NOMO-1 treated with dmso at 0.1 percent for 144 hours (cell line): ENCODE measurements around the gene CNTNAP2.

Experiments used
- DNase-seq: peaks from one replicate; lab custom pipeline; 2025; ENCODE audit not compliant: unreplicated experiment; lab: John Stamatoyannopoulos, UW

Gene CNTNAP2

DNA sequence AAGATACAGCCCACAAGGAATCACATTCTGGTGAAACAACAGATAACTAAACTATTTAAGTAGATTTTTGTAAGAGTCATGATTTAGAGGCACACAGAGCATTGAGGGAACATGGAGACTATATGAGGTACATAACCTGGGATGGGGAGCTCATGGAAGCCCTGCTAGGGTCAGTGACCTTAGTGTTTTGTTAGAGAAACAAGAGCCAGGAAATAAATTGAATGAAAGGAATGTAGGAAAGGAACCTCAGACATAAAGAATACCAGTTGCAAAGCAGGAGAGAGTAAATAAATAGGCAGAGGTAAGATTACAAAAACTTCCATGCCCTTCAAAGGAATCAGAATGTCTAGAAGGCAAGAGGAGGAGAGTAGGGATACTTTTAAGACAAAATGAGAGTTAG, 1076.9 kb downstream of the CNTNAP2 start:
- no peak for DNase-seq

- DNase-seq, result no peak
Observed at GRCh38 chr7:147196481-147196880, 1079.9 kb downstream of the CNTNAP2 start.

- DNase-seq, result no peak
Observed at GRCh38 chr7:147197006-147197405, 1080.4 kb downstream of the CNTNAP2 start.

- DNase-seq, result no peak
Observed at GRCh38 chr7:147199868-147200267, 1083.3 kb downstream of the CNTNAP2 start.

DNA sequence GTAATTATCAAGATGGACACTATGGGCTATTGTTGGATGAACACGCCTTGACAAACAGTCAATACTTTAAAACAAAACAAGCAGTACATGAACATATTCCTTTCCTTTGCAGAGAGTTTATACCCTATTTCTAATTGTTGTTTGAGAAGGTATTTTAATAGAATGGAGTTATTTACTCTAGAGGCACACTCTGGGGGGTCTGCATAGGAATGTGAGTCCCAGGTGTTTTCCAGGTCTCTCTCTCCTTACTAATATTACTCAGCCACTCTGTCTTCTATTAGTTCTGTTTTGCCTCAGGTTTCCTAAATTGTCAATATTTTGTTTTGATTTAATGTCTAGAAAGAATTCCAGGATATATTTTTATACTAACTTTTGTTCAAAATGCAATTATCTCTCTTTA, 1091.4 kb downstream of the CNTNAP2 start:
- no peak for DNase-seq

DNA sequence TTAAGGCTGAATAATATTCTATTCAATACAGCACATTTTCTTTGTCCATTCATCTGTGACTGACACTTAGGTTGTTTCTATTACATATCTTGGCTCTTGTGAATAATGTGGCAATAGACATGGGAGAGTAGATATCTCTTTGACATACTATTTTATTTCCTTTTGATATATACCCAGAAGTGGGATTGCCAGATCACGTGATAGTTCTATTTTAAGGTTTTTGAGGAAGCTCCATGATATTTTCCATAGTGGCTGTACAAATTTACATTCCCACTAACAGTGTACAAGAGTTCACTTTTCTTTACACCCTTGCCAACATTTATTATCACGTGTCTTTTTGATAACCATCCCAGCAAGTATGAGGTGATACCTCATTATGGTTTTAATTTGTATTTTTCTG, 1114.7 kb downstream of the CNTNAP2 start:
- DNase-seq, result no peak

GRCh38 chr7:147235645-147236382, 1119.2 kb downstream of the CNTNAP2 start:
- no peak for DNase-seq

DNA sequence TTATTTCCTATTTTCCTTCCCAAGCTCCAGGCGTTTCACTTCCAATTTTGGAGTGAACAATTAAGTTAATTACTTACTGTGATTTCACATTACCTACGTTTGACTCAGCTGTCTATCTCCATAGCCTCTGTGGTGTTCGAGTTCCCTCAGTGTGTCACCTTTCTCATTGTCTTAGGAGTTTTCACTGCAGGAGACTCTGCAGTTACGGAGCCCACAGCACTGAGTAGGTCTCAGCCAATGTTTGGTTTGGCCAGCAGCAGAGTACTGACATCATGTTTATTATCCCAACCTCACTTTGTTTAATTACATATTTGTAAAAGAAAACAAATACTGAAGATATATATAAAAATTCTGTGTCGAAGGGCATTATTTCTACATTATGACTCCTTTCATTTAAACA, 1123.9 kb downstream of the CNTNAP2 start:
- DNase-seq, result no peak

- no peak for DNase-seq
Observed at GRCh38 chr7:147245274-147245673, 1128.7 kb downstream of the CNTNAP2 start.

- no peak for DNase-seq
Observed at GRCh38 chr7:147249956-147250355, 1133.4 kb downstream of the CNTNAP2 start.

- no peak for DNase-seq
Observed at GRCh38 chr7:147251751-147252325, 1135.2 kb downstream of the CNTNAP2 start.

DNA sequence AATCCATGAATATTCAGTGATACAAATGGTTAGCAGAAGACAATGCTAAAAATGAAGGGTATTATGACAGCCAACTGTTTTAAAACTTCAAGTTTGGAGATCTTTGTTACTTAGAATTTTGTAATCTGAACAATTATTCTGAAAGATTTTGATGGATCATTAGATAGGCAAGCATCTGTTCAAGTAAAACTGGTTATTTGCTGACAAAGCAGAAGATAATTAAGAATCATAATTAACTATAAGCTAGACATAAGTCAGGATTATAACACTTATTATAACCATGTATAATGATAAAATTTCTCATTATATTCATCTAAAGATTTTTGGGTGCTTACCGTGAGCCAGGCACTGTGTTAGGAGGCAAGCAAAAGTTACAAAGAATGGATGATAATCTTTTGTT, 1145.1 kb downstream of the CNTNAP2 start:
- DNase-seq, result no peak

DNA sequence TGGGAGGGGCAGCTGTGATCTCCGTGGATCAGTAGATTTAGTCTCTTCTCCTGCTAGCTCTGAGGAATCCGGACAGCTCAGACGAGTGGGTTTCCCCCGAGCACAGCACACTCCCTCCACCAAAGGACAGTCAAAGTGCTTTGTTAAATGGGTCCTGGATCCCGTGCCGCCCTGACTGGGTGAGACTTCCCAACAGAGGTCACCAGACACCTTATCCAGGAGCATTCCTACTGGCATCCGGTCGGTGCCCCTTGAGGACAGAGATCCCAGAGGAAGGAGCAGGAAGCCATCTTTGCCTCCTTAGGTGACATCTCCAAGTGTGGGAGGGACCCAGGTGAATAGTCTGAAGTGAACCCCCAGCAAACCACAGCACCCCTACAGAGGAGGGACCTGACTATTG, 1148.9 kb downstream of the CNTNAP2 start:
- DNase-seq, result no peak

DNA sequence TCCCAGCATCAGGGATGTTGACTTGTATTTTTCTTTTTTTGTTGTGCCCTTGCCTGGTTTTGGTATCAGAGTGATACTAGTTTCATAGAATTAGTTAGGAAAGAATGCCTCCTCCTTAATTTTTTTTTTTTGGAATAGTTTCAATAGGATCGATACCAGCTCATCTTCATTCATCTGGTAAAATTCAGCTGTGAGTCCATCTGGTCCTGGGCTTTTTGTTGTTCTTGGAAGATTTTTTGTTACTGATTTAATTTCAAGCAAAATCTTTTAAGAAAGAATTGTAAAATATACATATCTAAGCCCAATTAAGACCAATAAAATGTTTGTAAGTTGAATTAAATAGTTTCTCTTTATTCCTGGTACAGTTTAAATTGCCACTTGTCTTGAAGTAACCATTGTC, 1159.5 kb downstream of the CNTNAP2 start:
- no peak for DNase-seq

- no peak for DNase-seq
Observed at GRCh38 chr7:147276783-147277370, 1160.3 kb downstream of the CNTNAP2 start.

GRCh38 chr7:147279514-147279913, 1162.9 kb downstream of the CNTNAP2 start:
- no peak for DNase-seq

DNA sequence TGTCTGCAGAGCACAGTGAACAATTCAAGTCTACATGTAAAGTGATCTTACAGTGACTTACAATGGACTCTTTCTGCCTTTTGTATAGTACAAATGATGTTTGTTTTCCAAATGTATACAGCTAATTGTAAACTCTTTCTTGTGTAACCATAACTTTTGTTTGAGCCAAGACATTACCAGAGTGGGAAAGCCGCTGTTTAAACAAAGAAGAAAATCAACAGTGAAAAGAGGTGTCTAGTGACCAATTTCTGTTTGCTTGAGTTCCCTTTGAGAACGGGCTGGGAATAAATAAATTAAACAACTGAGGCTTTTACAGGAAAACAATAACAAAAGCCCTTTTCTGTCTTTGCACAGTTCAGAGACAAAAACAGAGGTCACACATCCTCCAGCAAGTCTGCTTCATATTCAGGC, 1163.4 kb downstream of the CNTNAP2 start:
- DNase-seq, result no peak

DNA sequence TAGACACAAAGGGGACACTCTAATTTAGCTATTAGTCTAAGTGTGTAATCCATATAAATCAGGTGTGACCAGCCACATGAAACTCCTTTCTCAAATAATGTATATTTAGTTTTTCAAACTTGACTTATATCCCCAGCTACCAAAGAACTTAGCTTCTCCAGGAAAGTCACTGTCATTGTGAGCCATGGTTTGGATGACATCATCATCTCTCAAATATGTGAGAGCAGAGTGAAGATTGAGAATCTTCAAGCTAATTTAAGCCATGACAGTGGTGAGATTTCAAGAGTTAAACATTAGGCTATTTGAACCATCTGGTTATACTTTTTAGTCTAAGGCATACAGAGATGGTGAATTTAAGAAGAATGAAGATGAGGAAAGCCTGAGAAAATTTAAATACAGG, 1165.6 kb downstream of the CNTNAP2 start:
- no peak for DNase-seq

DNA sequence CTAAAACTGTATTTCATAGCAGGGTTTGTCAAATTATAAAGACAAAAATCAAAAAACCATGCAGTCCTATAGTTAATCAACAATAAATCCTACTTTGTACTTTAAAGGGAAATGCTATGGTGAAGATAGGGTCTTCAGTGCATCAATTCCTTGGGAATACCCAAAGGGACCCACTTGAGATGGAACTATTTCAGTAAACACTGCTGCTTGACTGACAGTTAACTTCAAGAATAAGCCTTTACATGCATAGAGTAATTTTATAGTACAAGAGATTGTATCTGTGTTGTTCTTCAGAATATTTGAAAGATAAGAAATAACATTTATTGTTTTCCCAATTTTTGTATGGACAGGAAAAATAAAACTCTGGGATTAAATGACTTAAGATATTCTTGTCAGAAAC, 1179.6 kb downstream of the CNTNAP2 start:
- DNase-seq, result no peak

DNA sequence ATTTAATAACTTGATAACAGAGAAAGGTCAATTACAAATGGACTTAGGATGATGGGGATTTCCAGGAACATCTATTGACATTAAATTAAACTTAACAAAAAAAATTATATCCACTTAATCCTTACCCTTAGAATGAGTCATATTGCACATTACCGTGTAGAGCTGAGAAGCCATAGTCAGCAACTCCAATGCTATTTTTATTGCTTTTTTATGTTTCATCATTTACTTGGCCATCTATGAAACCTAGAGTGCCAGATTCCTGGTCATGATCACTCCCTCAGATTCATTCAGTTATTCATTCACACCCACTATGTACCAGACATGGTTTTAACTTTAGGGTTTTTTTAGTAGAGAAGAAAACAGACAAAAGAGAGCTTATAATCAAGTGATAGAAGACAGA, 1180.4 kb downstream of the CNTNAP2 start:
- no peak for DNase-seq

GRCh38 chr7:147298611-147299043, 1182.0 kb downstream of the CNTNAP2 start:
- no peak for DNase-seq

- no peak for DNase-seq
Observed at GRCh38 chr7:147300293-147300692, 1183.7 kb downstream of the CNTNAP2 start.

GRCh38 chr7:147304376-147304775, 1187.8 kb downstream of the CNTNAP2 start:
- no peak for DNase-seq
